ENCODE measurements around the gene FAM83B.

Gene FAM83B

DNA sequence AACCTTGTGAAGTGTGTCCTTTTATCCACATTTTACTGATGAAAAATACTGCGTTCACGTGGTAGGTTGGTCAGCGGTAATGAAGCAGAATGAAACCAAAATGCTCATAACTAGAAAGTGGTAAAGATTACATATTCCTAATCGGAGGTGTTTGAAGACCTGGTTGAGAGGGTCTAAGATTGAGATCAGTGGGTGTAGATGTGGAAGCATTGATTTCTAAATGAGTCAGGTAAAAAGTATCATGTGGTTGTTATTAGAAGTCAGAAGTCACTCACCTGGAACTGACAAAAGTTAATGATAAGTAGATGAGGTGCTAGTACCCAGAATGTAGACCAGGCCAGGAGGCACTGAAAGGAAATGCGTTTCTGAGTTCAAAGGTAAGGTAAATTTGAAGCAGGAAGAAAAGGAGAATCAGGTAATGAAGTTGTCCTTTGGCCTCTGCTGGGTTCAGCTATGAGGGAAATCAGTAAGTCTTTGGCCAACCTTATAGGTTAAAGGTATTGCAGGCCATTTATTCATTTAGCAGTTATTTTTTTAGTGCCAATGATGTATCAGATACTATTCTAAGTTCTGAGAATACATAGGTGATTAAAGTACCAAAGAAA, 31.2 kb downstream of the FAM83B start:
- Histone ChIP-seq H3K36me3 (ENCODE audit: control insufficient read depth in 2 of 2, insufficient read depth in 1 of 2, low read length in 2 of 2) (no peaks in the 10 kb centered on the region), H3K4me3 (ENCODE audit: low read depth, low read length) (no peak overlapping the region), H3K9me3 (ENCODE audit: control insufficient read depth, insufficient read depth, low read depth, low read length) (no peaks in the 10 kb centered on the region; the same call in 1 of the 2 replicates), H3K27ac (ENCODE audit: extremely low read depth, low read depth, low read length) (peak overlapping the region; percentile 91; the same call in 1 of the 2 replicates), H3K4me1 (ENCODE audit: control insufficient read depth, insufficient read depth, low read length) (peaks cover 57% of the 10 kb centered on the region)
- CTCF ChIA-PET, result interaction anchor here (2.4 kb wide), 1 partner anchor 160 kb away, joined by 9 read pairs; no protein-coding TSS in a partner anchor
- POLR2A ChIA-PET, result interaction anchor here (0.6 to 0.7 kb wide), 2 partner anchors 8 to 735 kb away, joined by 3 to 6 read pairs; no protein-coding TSS in a partner anchor
- TF ChIP-seq ZNF239 (tag by site-specific recombination; IDR thresholded peaks at IDR 0.05) (no peak), ZNF473 (tag by site-specific recombination; IDR thresholded peaks at IDR 0.05) (no peak), ZNF626 (tag by site-specific recombination; IDR thresholded peaks at IDR 0.05) (no peak), WT1 (tag by site-specific recombination; IDR thresholded peaks at IDR 0.05) (no peak), ZNF169 (tag by site-specific recombination; IDR thresholded peaks at IDR 0.05) (no peak), ZNF302 (tag by site-specific recombination; IDR thresholded peaks at IDR 0.05; ENCODE audit: low read depth) (no peak), ZFP3 (tag by site-specific recombination; IDR thresholded peaks at IDR 0.05; ENCODE audit: low read depth) (no peak), HOXD13 (CRISPR knock-in tag; IDR thresholded peaks at IDR 0.05; ENCODE audit: borderline replicate concordance) (no peak), ZNF670 (tag by site-specific recombination; IDR thresholded peaks at IDR 0.05; ENCODE audit: low read depth) (no peak), ZNF138 (tag by site-specific recombination; IDR thresholded peaks at IDR 0.05; ENCODE audit: borderline replicate concordance) (no peak), ZNF548 (tag by site-specific recombination; IDR thresholded peaks at IDR 0.05) (no peak)
- TF ChIP-seq, protein P1, sequence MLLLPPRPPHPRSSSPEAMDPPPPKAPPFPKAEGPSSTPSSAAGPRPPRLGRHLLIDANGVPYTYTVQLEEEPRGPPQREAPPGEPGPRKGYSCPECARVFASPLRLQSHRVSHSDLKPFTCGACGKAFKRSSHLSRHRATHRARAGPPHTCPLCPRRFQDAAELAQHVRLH (tag by site-specific recombination; IDR thresholded peaks at IDR 0.05), result no peak
- TF ChIP-seq, protein P2, sequence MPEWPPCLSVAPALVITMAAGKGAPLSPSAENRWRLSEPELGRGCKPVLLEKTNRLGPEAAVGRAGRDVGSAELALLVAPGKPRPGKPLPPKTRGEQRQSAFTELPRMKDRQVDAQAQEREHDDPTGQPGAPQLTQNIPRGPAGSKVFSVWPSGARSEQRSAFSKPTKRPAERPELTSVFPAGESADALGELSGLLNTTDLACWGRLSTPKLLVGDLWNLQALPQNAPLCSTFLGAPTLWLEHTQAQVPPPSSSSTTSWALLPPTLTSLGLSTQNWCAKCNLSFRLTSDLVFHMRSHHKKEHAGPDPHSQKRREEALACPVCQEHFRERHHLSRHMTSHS (tag by site-specific recombination; IDR thresholded peaks at IDR 0.05), result no peak
- TF ChIP-seq, protein P3, sequence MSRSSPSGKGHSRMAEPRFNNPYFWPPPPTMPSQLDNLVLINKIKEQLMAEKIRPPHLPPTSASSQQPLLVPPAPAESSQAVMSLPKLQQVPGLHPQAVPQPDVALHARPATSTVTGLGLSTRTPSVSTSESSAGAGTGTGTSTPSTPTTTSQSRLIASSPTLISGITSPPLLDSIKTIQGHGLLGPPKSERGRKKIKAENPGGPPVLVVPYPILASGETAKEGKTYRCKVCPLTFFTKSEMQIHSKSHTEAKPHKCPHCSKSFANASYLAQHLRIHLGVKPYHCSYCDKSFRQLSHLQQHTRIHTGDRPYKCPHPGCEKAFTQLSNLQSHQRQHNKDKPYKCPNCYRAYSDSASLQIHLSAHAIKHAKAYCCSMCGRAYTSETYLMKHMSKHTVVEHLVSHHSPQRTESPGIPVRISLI (tag by site-specific recombination; IDR thresholded peaks at IDR 0.05), result no peak
- TF ChIP-seq, protein P4, sequence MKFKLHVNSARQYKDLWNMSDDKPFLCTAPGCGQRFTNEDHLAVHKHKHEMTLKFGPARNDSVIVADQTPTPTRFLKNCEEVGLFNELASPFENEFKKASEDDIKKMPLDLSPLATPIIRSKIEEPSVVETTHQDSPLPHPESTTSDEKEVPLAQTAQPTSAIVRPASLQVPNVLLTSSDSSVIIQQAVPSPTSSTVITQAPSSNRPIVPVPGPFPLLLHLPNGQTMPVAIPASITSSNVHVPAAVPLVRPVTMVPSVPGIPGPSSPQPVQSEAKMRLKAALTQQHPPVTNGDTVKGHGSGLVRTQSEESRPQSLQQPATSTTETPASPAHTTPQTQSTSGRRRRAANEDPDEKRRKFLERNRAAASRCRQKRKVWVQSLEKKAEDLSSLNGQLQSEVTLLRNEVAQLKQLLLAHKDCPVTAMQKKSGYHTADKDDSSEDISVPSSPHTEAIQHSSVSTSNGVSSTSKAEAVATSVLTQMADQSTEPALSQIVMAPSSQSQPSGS (tag by site-specific recombination; IDR thresholded peaks at IDR 0.05; ENCODE audit: low read depth), result no peak
- TF ChIP-seq, protein P5, sequence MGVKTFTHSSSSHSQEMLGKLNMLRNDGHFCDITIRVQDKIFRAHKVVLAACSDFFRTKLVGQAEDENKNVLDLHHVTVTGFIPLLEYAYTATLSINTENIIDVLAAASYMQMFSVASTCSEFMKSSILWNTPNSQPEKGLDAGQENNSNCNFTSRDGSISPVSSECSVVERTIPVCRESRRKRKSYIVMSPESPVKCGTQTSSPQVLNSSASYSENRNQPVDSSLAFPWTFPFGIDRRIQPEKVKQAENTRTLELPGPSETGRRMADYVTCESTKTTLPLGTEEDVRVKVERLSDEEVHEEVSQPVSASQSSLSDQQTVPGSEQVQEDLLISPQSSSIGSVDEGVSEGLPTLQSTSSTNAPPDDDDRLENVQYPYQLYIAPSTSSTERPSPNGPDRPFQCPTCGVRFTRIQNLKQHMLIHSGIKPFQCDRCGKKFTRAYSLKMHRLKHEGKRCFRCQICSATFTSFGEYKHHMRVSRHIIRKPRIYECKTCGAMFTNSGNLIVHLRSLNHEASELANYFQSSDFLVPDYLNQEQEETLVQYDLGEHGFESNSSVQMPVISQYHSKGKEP (tag by site-specific recombination; IDR thresholded peaks at IDR 0.05), result no peak
- TF ChIP-seq, protein P6, sequence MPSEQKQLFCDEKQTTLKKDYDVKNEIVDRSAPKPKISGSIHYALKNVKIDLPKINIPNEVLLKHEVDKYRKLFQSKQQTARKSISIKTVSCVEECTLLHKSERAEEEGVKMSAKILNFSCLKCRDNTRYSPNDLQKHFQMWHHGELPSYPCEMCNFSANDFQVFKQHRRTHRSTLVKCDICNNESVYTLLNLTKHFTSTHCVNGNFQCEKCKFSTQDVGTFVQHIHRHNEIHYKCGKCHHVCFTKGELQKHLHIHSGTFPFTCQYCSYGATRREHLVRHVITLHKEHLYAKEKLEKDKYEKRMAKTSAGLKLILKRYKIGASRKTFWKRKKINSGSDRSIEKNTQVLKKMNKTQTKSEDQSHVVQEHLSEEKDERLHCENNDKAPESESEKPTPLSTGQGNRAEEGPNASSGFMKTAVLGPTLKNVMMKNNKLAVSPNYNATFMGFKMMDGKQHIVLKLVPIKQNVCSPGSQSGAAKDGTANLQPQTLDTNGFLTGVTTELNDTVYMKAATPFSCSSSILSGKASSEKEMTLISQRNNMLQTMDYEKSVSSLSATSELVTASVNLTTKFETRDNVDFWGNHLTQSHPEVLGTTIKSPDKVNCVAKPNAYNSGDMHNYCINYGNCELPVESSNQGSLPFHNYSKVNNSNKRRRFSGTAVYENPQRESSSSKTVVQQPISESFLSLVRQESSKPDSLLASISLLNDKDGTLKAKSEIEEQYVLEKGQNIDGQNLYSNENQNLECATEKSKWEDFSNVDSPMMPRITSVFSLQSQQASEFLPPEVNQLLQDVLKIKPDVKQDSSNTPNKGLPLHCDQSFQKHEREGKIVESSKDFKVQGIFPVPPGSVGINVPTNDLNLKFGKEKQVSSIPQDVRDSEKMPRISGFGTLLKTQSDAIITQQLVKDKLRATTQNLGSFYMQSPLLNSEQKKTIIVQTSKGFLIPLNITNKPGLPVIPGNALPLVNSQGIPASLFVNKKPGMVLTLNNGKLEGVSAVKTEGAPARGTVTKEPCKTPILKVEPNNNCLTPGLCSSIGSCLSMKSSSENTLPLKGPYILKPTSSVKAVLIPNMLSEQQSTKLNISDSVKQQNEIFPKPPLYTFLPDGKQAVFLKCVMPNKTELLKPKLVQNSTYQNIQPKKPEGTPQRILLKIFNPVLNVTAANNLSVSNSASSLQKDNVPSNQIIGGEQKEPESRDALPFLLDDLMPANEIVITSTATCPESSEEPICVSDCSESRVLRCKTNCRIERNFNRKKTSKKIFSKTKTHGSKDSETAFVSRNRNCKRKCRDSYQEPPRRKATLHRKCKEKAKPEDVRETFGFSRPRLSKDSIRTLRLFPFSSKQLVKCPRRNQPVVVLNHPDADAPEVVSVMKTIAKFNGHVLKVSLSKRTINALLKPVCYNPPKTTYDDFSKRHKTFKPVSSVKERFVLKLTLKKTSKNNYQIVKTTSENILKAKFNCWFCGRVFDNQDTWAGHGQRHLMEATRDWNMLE (tag by site-specific recombination; conservative IDR thresholded peaks at IDR 0.05; ENCODE audit: low read depth), result no peak

Data from HEK293 (cell line).